H9 (cell line): ENCODE data around the gene ASPN. TPM values are rescaled to one million over a fixed set of nuclear protein-coding genes. Genes with fewer than 3 reads are reported as not detected.

Experiments
- DNase-seq: peaks from one replicate; pipeline ENCODE4 v3.0.0-alpha.2; 2017
- H2AFZ ChIP-seq: one replicate; pipeline ENCODE4 v1.6.1; 2013; ENCODE audit warnings: mild to moderate bottlenecking, low read length, control low read depth, moderate library complexity
- H2AK5ac ChIP-seq: 2 replicates; pipeline ENCODE4 v1.6.1; 2013; ENCODE audit warnings: low read length, control low read depth, mixed read lengths; ENCODE audit not compliant: insufficient read length
- H2BK120ac ChIP-seq: one replicate; pipeline ENCODE4 v1.6.1; 2013; ENCODE audit warnings: low read depth, mild to moderate bottlenecking, low read length, control low read depth, inconsistent platforms; ENCODE audit not compliant: poor library complexity, severe bottlenecking
- H2BK12ac ChIP-seq: 2 replicates; pipeline ENCODE4 v1.6.1; 2013; ENCODE audit warnings: low read length, control low read depth, mixed read lengths, low read depth; ENCODE audit not compliant: insufficient read length
- H2BK15ac ChIP-seq: 2 replicates; pipeline ENCODE4 v1.6.1; 2013; ENCODE audit warnings: low read depth, low read length, control low read depth
- H2BK20ac ChIP-seq: one replicate; pipeline ENCODE4 v1.6.1; 2013; ENCODE audit warnings: low read depth, mild to moderate bottlenecking, low read length, control low read depth, inconsistent platforms; ENCODE audit not compliant: poor library complexity, severe bottlenecking
- H2BK5ac ChIP-seq: 2 replicates; pipeline ENCODE4 v1.6.1; 2013; ENCODE audit warnings: low read length, control low read depth, mixed read lengths; ENCODE audit not compliant: insufficient read length
- H3K14ac ChIP-seq: 2 replicates; pipeline ENCODE4 v1.6.1; 2013; ENCODE audit warnings: low read length, control low read depth; ENCODE audit not compliant: insufficient read depth
- H3K18ac ChIP-seq: 2 replicates; pipeline ENCODE4 v1.6.1; 2013; ENCODE audit warnings: low read depth, mild to moderate bottlenecking, mixed read lengths, low read length, control low read depth; ENCODE audit not compliant: insufficient read length
- H3K23ac ChIP-seq: 2 replicates; pipeline ENCODE4 v1.6.1; 2013; ENCODE audit warnings: low read length, control low read depth, mixed read lengths, low read depth; ENCODE audit not compliant: insufficient read length
- H3K23me2 ChIP-seq: 2 replicates; pipeline ENCODE4 v1.6.1; 2013; ENCODE audit warnings: low read depth, mild to moderate bottlenecking, mixed read lengths, low read length, control low read depth; ENCODE audit not compliant: insufficient read length, poor library complexity, severe bottlenecking
- H3K27ac ChIP-seq: 2 replicates; pipeline ENCODE4 v1.5.1; 2013; ENCODE audit warnings: low read length, control low read depth, mixed read lengths, low read depth; ENCODE audit not compliant: insufficient read length
- H3K27me3 ChIP-seq: 2 replicates; pipeline ENCODE4 v1.6.1; 2013; ENCODE audit warnings: low read length, control low read depth, inconsistent platforms; ENCODE audit not compliant: insufficient read depth
- H3K4ac ChIP-seq: 2 replicates; pipeline ENCODE4 v1.6.1; 2013; ENCODE audit warnings: low read depth, mild to moderate bottlenecking, control low read depth, inconsistent platforms, low read length, moderate library complexity
- H3K4me1 ChIP-seq: 2 replicates; pipeline ENCODE4 v1.6.1; 2013; ENCODE audit warnings: low read length, control low read depth, inconsistent platforms; ENCODE audit not compliant: insufficient read depth
- H3K4me2 ChIP-seq: 2 replicates; pipeline ENCODE4 v1.6.1; 2013; ENCODE audit warnings: low read length, control low read depth, mixed read lengths; ENCODE audit not compliant: insufficient read length, insufficient read depth
- H3K56ac ChIP-seq: 2 replicates; pipeline ENCODE4 v1.6.1; 2013; ENCODE audit warnings: low read depth, mild to moderate bottlenecking, mixed read lengths, low read length, control low read depth; ENCODE audit not compliant: insufficient read length
- H3K79me1 ChIP-seq: 2 replicates; pipeline ENCODE4 v1.6.1; 2013; ENCODE audit warnings: low read depth, mild to moderate bottlenecking, moderate library complexity, low read length, control low read depth, inconsistent platforms; ENCODE audit not compliant: insufficient read depth, poor library complexity, severe bottlenecking
- H3K79me2 ChIP-seq: 2 replicates; pipeline ENCODE4 v1.6.1; 2013; ENCODE audit warnings: low read length, control low read depth, inconsistent platforms; ENCODE audit not compliant: insufficient read depth
- H3K9ac ChIP-seq: 2 replicates; pipeline ENCODE4 v1.6.1; 2013; ENCODE audit warnings: low read length, control low read depth, mixed read lengths; ENCODE audit not compliant: insufficient read length; ENCODE audit errors: extremely low read depth
- H3K9me3 ChIP-seq: one replicate; pipeline ENCODE4 v1.6.1; 2013; ENCODE audit warnings: low read depth, low read length, inconsistent platforms; ENCODE audit not compliant: control insufficient read depth
- H3T11ph ChIP-seq: one replicate; pipeline ENCODE4 v1.6.1; 2013; ENCODE audit warnings: mild to moderate bottlenecking, low read length, control low read depth, inconsistent platforms
- H4K20me1 ChIP-seq: one replicate; pipeline ENCODE4 v1.6.1; 2013; ENCODE audit not compliant: control insufficient read depth, insufficient read length, insufficient read depth
- H4K5ac ChIP-seq: 2 replicates; pipeline ENCODE4 v1.6.1; 2013; ENCODE audit warnings: low read depth, mild to moderate bottlenecking, mixed read lengths, low read length, control low read depth; ENCODE audit not compliant: insufficient read length
- H4K8ac ChIP-seq: replicated peaks from 2 replicates; pipeline ENCODE4 v1.6.1; 2013; ENCODE audit warnings: low read length, control low read depth, mixed read lengths, low read depth; ENCODE audit not compliant: insufficient read length
- H4K91ac ChIP-seq: 2 replicates; pipeline ENCODE4 v1.6.1; 2013; ENCODE audit warnings: low read depth, mild to moderate bottlenecking, moderate library complexity, mixed read lengths, low read length, control low read depth; ENCODE audit not compliant: insufficient read length
- H3K27ac Mint-ChIP-seq, 3 experiments: 2 replicates in 2 of 3; 3 replicates in 1 of 3; pipeline ENCODE4 v1.8.0; 2020 to 2021; ENCODE audit warnings: mixed read lengths in 3 of 3, mild to moderate bottlenecking in 1 of 3, moderate library complexity in 1 of 3
- H3K27me3 Mint-ChIP-seq: 2 replicates; pipeline ENCODE4 v1.8.0; 2021; ENCODE audit warnings: low read depth, mild to moderate bottlenecking, moderate library complexity, mixed read lengths
- H3K36me3 Mint-ChIP-seq, 3 experiments: 2 replicates in 2 of 3; 3 replicates in 1 of 3; pipeline ENCODE4 v1.8.0; 2020 to 2021; ENCODE audit warnings: low read depth in 3 of 3, mixed read lengths in 3 of 3; ENCODE audit not compliant: insufficient read depth in 1 of 3
- H3K4me1 Mint-ChIP-seq, 2 experiments: 2 replicates each; pipeline ENCODE4 v1.8.0; 2020; ENCODE audit warnings: mixed read lengths in 2 of 2
- H3K4me3 Mint-ChIP-seq, 2 experiments: 2 replicates in 1 of 2; 3 replicates in 1 of 2; pipeline ENCODE4 v1.8.0; 2020 to 2021; ENCODE audit warnings: mild to moderate bottlenecking in 2 of 2, mixed read lengths in 2 of 2, moderate library complexity in 1 of 2
- H3K9me3 Mint-ChIP-seq, 2 experiments: 2 replicates in 1 of 2; 3 replicates in 1 of 2; pipeline ENCODE4 v1.8.0; 2020; ENCODE audit warnings: mild to moderate bottlenecking in 2 of 2, mixed read lengths in 2 of 2, moderate library complexity in 1 of 2
- CTCF ChIP-seq: fragments of 200-600 bp; sonication (generic); conservative IDR thresholded peaks from 3 replicates; pipeline ENCODE4 v1.8.0; 2021; ENCODE audit warnings: antibody characterized with exemption, mild to moderate bottlenecking
- WGBS: extraction: QIAGEN DNeasy Blood & Tissue Kit; methylation state at CpG from one replicate; pipeline ENCODE4 v1.1.7; 2013; ENCODE audit warnings: missing lambda C conversion rate, low lambda C conversion rate, mixed read lengths; ENCODE audit not compliant: insufficient read length; ENCODE audit errors: extremely low coverage; 5-methylcytosine and 5-hydroxymethylcytosine counted together
- total RNA-seq: library from RNA; stranded (reverse); gene quantifications from 2 replicates; pipeline ENCODE4 v1.2.1, GENCODE V29; 2021

Gene ASPN
- total RNA-seq, 1 experiment from 2014 or later: not detected

DNA sequence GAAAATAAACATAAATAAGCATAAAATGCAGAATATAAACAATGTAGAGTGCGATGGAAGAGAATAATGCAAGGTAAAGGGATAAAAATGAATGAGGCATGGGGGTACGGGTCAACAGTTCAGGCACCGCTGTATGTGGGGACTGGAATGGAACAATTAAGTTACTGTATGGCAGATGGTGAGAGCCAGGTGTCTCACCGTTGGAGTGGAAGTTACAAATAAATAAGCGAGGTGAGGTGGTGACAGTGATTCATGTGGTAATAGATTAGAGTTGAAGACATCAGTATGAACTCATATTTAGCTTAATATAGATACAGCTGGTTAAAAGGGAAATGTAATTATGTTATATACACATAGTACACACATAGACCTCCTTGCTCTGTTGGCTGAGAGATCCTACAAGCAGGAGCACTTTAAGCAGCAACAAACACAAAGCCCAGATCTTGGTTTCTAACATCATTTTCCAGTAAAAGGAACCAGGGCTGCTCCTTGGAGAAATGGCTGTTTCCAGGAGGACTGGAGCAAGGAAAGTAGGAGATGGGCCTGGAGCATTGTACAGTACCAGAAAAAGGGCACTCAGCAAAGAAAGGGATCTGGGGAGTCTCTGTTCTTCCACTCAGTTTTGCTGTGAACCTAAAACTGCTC lies 55.7 kb downstream of the ASPN start:
- Mint-ChIP-seq H3K27me3 (no peaks in the 10 kb centered on the region), H3K36me3 (no peaks in the 10 kb centered on the region), H3K9me3 (no peaks in the 10 kb centered on the region), H3K4me3 (no peak overlapping the region), H3K27ac (no peak overlapping the region), H3K4me1 (no peaks in the 10 kb centered on the region)
- no CpG with 5 or more reads among the region's 5 CpGs for WGBS
- Histone ChIP-seq H2BK12ac (no peak overlapping the region), H2AFZ (no peak overlapping the region), H3K9ac (no peak overlapping the region), H4K5ac (no peak overlapping the region), H3K27me3 (no peaks in the 10 kb centered on the region), H4K20me1 (no peaks in the 10 kb centered on the region), H2BK5ac (no peak overlapping the region), H3K23ac (no peak overlapping the region), H3K4me2 (no peak overlapping the region), H3K18ac (no peak overlapping the region), H3K27ac (no peak overlapping the region), H3K56ac (no peak overlapping the region), H2BK15ac (no peak overlapping the region), H3K79me1 (no peaks in the 10 kb centered on the region), H3K4ac (no peak overlapping the region), H2BK120ac (no peak overlapping the region), H3K14ac (no peak overlapping the region), H4K8ac (no peak overlapping the region), H3K4me1 (no peaks in the 10 kb centered on the region), H2AK5ac (no peak overlapping the region), H3T11ph (no peak overlapping the region), H2BK20ac (no peak overlapping the region), H4K91ac (no peak overlapping the region), H3K79me2 (no peaks in the 10 kb centered on the region), H3K23me2 (no peaks in the 10 kb centered on the region), H3K9me3 (no peaks in the 10 kb centered on the region)
- no peak for TF ChIP-seq CTCF
- DNase-seq: no peak
